SH-SY5Y (cell line): ENCODE measurements around the gene NMD3.

Source experiments
- GATA2 ChIP-seq: IDR thresholded peaks from 2 replicates; pipeline ENCODE4 v1.6.1; 2011; ENCODE audit warnings: mild to moderate bottlenecking, low read depth, low read length
- GATA3 ChIP-seq: IDR thresholded peaks from 2 replicates; pipeline ENCODE4 v1.6.1; 2011; ENCODE audit warnings: low read depth, mild to moderate bottlenecking, low read length, moderate library complexity

DNA sequence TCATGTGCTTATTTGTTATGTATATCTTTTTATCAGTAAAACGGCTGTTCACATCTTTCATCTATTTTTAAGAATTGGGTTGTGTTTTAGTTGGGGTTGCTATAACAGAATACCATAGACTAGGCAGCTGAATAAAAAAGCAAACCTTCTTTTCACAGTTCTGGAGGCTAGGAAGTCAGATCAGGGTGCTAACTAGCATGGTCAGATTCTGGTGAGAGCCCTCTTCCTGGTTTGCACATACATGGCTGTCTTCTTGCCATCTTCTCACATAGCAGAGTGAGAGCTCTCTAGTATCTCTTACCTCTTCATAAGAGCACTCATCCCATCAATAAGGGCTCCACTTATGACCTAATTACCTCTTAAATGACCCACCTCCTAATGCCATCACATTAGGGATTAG is 33.8 kb downstream of the NMD3 start:
- TF ChIP-seq GATA2 (no peak), GATA3 (no peak)
